GM12878 (cell line): Measurements from ENCODE around the gene MICAL3. TPM values are rescaled to one million over a fixed set of nuclear protein-coding genes. Genes with fewer than 3 reads are reported as not detected.

ENCODE experiments used
- ATAC-seq: fragments of 200-7000 bp; cut with Tn5 transposase; 3 replicates; pipeline ENCODE4 v1.9.1; 2020; ENCODE audit warnings: mild to moderate bottlenecking, moderate library complexity
- BruUV-seq: library from RNA; stranded (reverse); fragments of 400-500 nt; replicated peaks from 2 replicates; lab custom pipeline; 2021; lab: Mats Ljungman, UMichigan
- CTCF ChIA-PET: fragments of 300-600 bp; sonication (Branson Sonifier 250); formaldehyde crosslinking; extraction: SDS; loops from one replicate; lab custom pipeline; 2021; ENCODE audit warnings: inconsistent platforms; lab: Yijun Ruan, JAX
- POLR2A ChIA-PET: fragments of 350-600 bp; formaldehyde crosslinking; extraction: SDS; loops from one replicate; lab custom pipeline; 2021; ENCODE audit warnings: inconsistent platforms; lab: Charles Lee
- RAD21 ChIA-PET: fragments of 300-600 bp; sonication (Branson Sonifier 250); formaldehyde crosslinking; loops from one replicate; lab custom pipeline; 2023; ENCODE audit warnings: antibody characterized with exemption; ENCODE audit not compliant: unreplicated experiment; lab: Charles Lee
- SMC1A ChIA-PET: fragments of 300-600 bp; sonication (Branson Sonifier 250); formaldehyde crosslinking; loops from one replicate; lab custom pipeline; 2023; ENCODE audit not compliant: unreplicated experiment, uncharacterized antibody; lab: Charles Lee
- DNase-seq: peaks from one replicate; pipeline ENCODE4 v3.0.0-alpha.2; 2011; ENCODE audit warnings: low read depth, low spot score
- FAIRE-seq: peaks from 3 replicates; lab custom pipeline; 2011; peaks lifted over from hg19 to GRCh38; lab: Jason Lieb, UNC
- H2AFZ ChIP-seq: 2 replicates; pipeline ENCODE4 v1.6.0; 2011; ENCODE audit warnings: low read depth, low read length, control low read depth; ENCODE audit not compliant: control insufficient read depth
- H3K27ac ChIP-seq: 2 replicates; pipeline ENCODE4 v1.5.1; 2011; ENCODE audit warnings: control low read depth; ENCODE audit not compliant: control insufficient read depth, insufficient read depth
- H3K27me3 ChIP-seq, 2 experiments: replicated peaks in 1 of 2; 2 replicates each; pipeline versions ENCODE4 v1.6.0 to v1.6.1; 2011; ENCODE audit warnings: low read length in 1 of 2; ENCODE audit not compliant: control insufficient read depth in 2 of 2, insufficient read depth in 2 of 2
- H3K36me3 ChIP-seq, 2 experiments: 2 replicates each; pipeline ENCODE4 v1.5.1; 2011; ENCODE audit warnings: low read length in 1 of 2; ENCODE audit not compliant: control insufficient read depth in 2 of 2, insufficient read depth in 2 of 2
- H3K4me1 ChIP-seq: 2 replicates; pipeline ENCODE4 v1.6.1; 2011; ENCODE audit warnings: mild to moderate bottlenecking, low read length, moderate library complexity, mixed read lengths; ENCODE audit not compliant: control insufficient read depth, insufficient read depth
- H3K4me2 ChIP-seq: 2 replicates; pipeline ENCODE4 v1.6.0; 2011; ENCODE audit warnings: control low read depth; ENCODE audit not compliant: control insufficient read depth, insufficient read depth
- H3K4me3 ChIP-seq: fragments of 200-600 bp; sonication (generic); 2 replicates; pipeline ENCODE4 v1.5.1; 2016
- H3K79me2 ChIP-seq: 2 replicates; pipeline ENCODE4 v1.6.0; 2011; ENCODE audit warnings: low read length; ENCODE audit not compliant: control insufficient read depth, insufficient read depth
- H3K9ac ChIP-seq: 2 replicates; pipeline ENCODE4 v1.8.0; 2011; ENCODE audit warnings: low read length, control low read depth, mixed read lengths; ENCODE audit not compliant: control insufficient read depth, insufficient read depth
- H3K9me3 ChIP-seq: replicated peaks from 3 replicates; pipeline ENCODE4 v1.5.1; 2011; ENCODE audit warnings: mild to moderate bottlenecking, low read length; ENCODE audit not compliant: control insufficient read depth, insufficient read depth
- H4K20me1 ChIP-seq: 2 replicates; pipeline ENCODE4 v1.6.0; 2011; ENCODE audit not compliant: control insufficient read depth, insufficient read depth
- ASH2L ChIP-seq: fragments of 300-600, 200-600 bp; sonication (generic); IDR thresholded peaks from 2 replicates; pipeline ENCODE4 v1.6.1; 2017; ENCODE audit warnings: low read depth, mild to moderate bottlenecking, borderline replicate concordance
- ATF2 ChIP-seq: IDR thresholded peaks from 2 replicates; pipeline ENCODE4 v1.6.1; 2012; ENCODE audit warnings: low read length, inconsistent platforms
- ETV6 ChIP-seq, 2 experiments: fragments of 450-650 bp in 1 of 2; IDR thresholded peaks in 1 of 2; conservative IDR thresholded peaks in 1 of 2; 2 replicates each; pipeline ENCODE4 v1.6.1; 2014; ENCODE audit warnings: antibody characterized with exemption in 1 of 2, borderline replicate concordance in 1 of 2, low read depth in 1 of 2, mild to moderate bottlenecking in 1 of 2, moderate library complexity in 1 of 2
- GABPA ChIP-seq: IDR thresholded peaks from 2 replicates; pipeline ENCODE4 v1.6.1; 2014; ENCODE audit warnings: antibody characterized with exemption, low read depth, mild to moderate bottlenecking, inconsistent platforms
- MEF2B ChIP-seq: fragments of 450-650 bp; IDR thresholded peaks from 2 replicates; pipeline ENCODE4 v1.6.1; 2018; ENCODE audit warnings: mild to moderate bottlenecking, moderate library complexity; ENCODE audit not compliant: partially characterized antibody, poor library complexity, severe bottlenecking
- PKNOX1 ChIP-seq: fragments of 450-650 bp; IDR thresholded peaks from 2 replicates; pipeline ENCODE4 v1.6.1; 2016; ENCODE audit warnings: mild to moderate bottlenecking
- RAD21 ChIP-seq: IDR thresholded peaks from 2 replicates; pipeline ENCODE4 v1.6.1; 2011; ENCODE audit warnings: mild to moderate bottlenecking, low read depth, low read length, moderate library complexity; ENCODE audit not compliant: insufficient read depth
- RCOR1 ChIP-seq: conservative IDR thresholded peaks from 2 replicates; pipeline ENCODE4 v1.6.1; 2012; ENCODE audit warnings: low read depth, low read length, improper control_type of control experiment
- RELA ChIP-seq: fragments of 450-650 bp; IDR thresholded peaks from 2 replicates; pipeline ENCODE4 v1.8.0; 2014; ENCODE audit warnings: borderline replicate concordance; ENCODE audit not compliant: partially characterized antibody
- RELB ChIP-seq: fragments of 450-650 bp; IDR thresholded peaks from 2 replicates; pipeline ENCODE4 v1.6.1; 2017; ENCODE audit warnings: low read depth, mild to moderate bottlenecking, moderate library complexity
- RFX5 ChIP-seq: IDR thresholded peaks from 2 replicates; pipeline ENCODE4 v1.6.1; 2011; ENCODE audit warnings: low read depth, low read length, improper control_type of control experiment
- RUNX3 ChIP-seq: IDR thresholded peaks from 2 replicates; pipeline ENCODE4 v1.6.1; 2012; ENCODE audit warnings: low read length, inconsistent platforms
- SREBF2 ChIP-seq: IDR thresholded peaks from 2 replicates; pipeline ENCODE4 v1.6.1; 2012; ENCODE audit warnings: mild to moderate bottlenecking, low read length
- YBX1 ChIP-seq: fragments of 450-650 bp; IDR thresholded peaks from 2 replicates; pipeline ENCODE4 v1.6.1; 2016; ENCODE audit warnings: antibody characterized with exemption
- WGBS: methylation state at CpG from one replicate; pipeline ENCODE4 v1.1.6; 2016; ENCODE audit warnings: low lambda C conversion rate; ENCODE audit not compliant: insufficient replicate concordance, insufficient coverage; ENCODE audit errors: missing lambda C conversion rate; 5-methylcytosine and 5-hydroxymethylcytosine counted together
- in situ Hi-C: fragments of 300-500 bp; cut with MboI; formaldehyde crosslinking; loops from 9 replicates; pipeline ENCODE4 v1.14.3; 2018; ENCODE audit warnings: mixed read lengths
- intact Hi-C: fragments of 100-400 bp; cut with micrococcal nuclease; formaldehyde crosslinking; loops from one replicate; pipeline ENCODE4 v1.14.2; 2022; ENCODE audit not compliant: unreplicated experiment
- polyA plus RNA-seq, 11 experiments: library from polyadenylated mRNA; depleted of rRNA in 4 of 11; unstranded in 6 of 11; stranded (reverse) in 5 of 11; fragments of >200 nt; fragmentation: Nextera tagmentation in 4 of 11; fragmentation: Illumina TruSeq in 1 of 11; extraction: Ambion mirVana in 4 of 11; extraction: Trizol in 1 of 11; gene quantifications; 1 replicate in 1 of 11; 2 replicates in 10 of 11; pipeline versions ENCODE4 v1.2.1 to v1.2.3, GENCODE V29; 2011 to 2016; ENCODE audit warnings: inconsistent platforms in 2 of 11, missing spikeins in 2 of 11, low read depth in 1 of 11
- total RNA-seq, 4 experiments: library from RNA; depleted of rRNA in 3 of 4; stranded (reverse); fragments of >200 nt in 3 of 4; fragmentation: Illumina TruSeq in 1 of 4; extraction: Trizol in 1 of 4; gene quantifications; 2 replicates each; pipeline versions ENCODE4 v1.2.1 to v1.2.3, GENCODE V29; 2013 to 2021

MICAL3 gene
- total and polyA plus RNA-seq, 10 of the 15 experiments (the other 5 are each of a cell fraction or from before 2014, with no cell fraction given), result 2.6 to 92.2 (median 24.0) TPM

GRCh38 chr22:17829695-17830042, 194.7 kb downstream of the MICAL3 start (continued):
- TF ChIP-seq PKNOX1 (no peak), MEF2B (no peak)

GRCh38 chr22:17828502-17829080, 195.8 kb downstream of the MICAL3 start:
- no peak overlapping the region for H3K9ac ChIP-seq
- no peaks in the 10 kb centered on the region for H3K27me3 ChIP-seq
- POLR2A ChIA-PET, result interaction anchor here (1.0 kb wide), 1 partner anchor 245 kb away, joined by 4 read pairs; no protein-coding TSS in a partner anchor
- H3K36me3 ChIP-seq, result peaks cover 3 to 25% of the 10 kb centered on the region in 2 experiments; a peak in 3 of 4 replicates
- FAIRE-seq, result no peak
- RAD21 ChIA-PET, result interaction anchor here (3.5 kb wide), 1 partner anchor 248 kb away, joined by 77 read pairs; the partner anchor contains the start of gene PEX26
- BruUV-seq, result no TSS peak
- SMC1A ChIA-PET, result interaction anchor here (0.8 to 7.1 kb wide), 2 partner anchors 237 to 249 kb away, joined by 3 to 93 read pairs; partner anchors contain the start of gene PEX26
- H3K4me1 ChIP-seq, result no peaks in the 10 kb centered on the region
- in situ Hi-C loops, result no loop called here
- 40% methylated on average over 6 of the region's 6 CpGs for WGBS
- no peaks in the 10 kb centered on the region for H3K9me3 ChIP-seq
- H3K27ac ChIP-seq, result no peak overlapping the region
- CTCF ChIA-PET, result interaction anchor here (1.0 to 7.9 kb wide), 8 partner anchors 88 to 270 kb away, joined by 3 to 167 read pairs (median 6); partner anchors contain the start of gene PEX26
- H2AFZ ChIP-seq, result no peak overlapping the region
- H3K4me2 ChIP-seq, result no peak overlapping the region
- ATAC-seq, result no peak
- intact Hi-C loops, result no loop called here
- no peaks in the 10 kb centered on the region for H3K79me2 ChIP-seq
- no peak for TF ChIP-seq YBX1
- no peak for TF ChIP-seq PKNOX1
- TF ChIP-seq RUNX3, result no peak
- no peak for TF ChIP-seq RELB
- TF ChIP-seq RCOR1, result no peak
- TF ChIP-seq SREBF2, result no peak
- no peak for TF ChIP-seq RAD21
- TF ChIP-seq ATF2, result no peak
- no peak for TF ChIP-seq ETV6 (conservative IDR thresholded peaks at IDR 0.05 in 1 of 2, IDR thresholded peaks at IDR 0.05 in 1 of 2; ENCODE audit: borderline replicate concordance in 1 of 2, low read depth in 1 of 2)
- TF ChIP-seq RELA, result no peak
- no peak for TF ChIP-seq RFX5
- TF ChIP-seq GABPA, result no peak
- no peak for TF ChIP-seq ASH2L
- no peaks in the 10 kb centered on the region for H4K20me1 ChIP-seq
- no peak for DNase-seq
- no peak overlapping the region for H3K4me3 ChIP-seq
